GM15510 (cell line): ENCODE measurements around the gene LYPD1.

Experiments
- POLR2A ChIP-seq: IDR thresholded peaks from 3 replicates; pipeline ENCODE4 v1.6.1; 2011; ENCODE audit warnings: borderline replicate concordance; ENCODE audit not compliant: insufficient read length; ENCODE audit errors: extremely low read depth

The LYPD1 gene

GRCh38 chr2:132618734-132619133 lies 51.3 kb downstream of the LYPD1 start:
- TF ChIP-seq POLR2A = no peak

GRCh38 chr2:132617989-132618388 lies 52.0 kb downstream of the LYPD1 start:
- TF ChIP-seq POLR2A = no peak

GRCh38 chr2:132615329-132616085 lies 54.5 kb downstream of the LYPD1 start:
- no peak for TF ChIP-seq POLR2A

DNA sequence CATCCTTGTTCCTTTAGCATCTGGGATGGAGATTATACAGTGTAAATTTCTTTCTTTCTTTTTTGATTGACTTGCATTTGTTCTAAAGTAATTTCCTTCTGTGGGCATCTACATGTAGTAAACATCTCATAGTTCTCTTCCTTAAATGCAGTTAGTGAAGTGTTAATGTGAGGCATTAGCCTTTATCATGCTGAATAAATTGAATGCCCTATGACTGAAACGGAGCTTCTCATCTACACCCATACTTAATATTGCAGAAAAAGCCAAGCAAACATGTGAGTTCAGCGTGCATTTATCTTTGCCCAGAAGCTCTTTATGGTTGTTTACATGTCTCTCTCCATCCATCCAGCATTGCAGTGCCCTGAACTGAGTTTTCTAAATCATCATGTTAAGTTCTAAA lies 58.3 kb downstream of the LYPD1 start:
- TF ChIP-seq POLR2A = no peak

DNA sequence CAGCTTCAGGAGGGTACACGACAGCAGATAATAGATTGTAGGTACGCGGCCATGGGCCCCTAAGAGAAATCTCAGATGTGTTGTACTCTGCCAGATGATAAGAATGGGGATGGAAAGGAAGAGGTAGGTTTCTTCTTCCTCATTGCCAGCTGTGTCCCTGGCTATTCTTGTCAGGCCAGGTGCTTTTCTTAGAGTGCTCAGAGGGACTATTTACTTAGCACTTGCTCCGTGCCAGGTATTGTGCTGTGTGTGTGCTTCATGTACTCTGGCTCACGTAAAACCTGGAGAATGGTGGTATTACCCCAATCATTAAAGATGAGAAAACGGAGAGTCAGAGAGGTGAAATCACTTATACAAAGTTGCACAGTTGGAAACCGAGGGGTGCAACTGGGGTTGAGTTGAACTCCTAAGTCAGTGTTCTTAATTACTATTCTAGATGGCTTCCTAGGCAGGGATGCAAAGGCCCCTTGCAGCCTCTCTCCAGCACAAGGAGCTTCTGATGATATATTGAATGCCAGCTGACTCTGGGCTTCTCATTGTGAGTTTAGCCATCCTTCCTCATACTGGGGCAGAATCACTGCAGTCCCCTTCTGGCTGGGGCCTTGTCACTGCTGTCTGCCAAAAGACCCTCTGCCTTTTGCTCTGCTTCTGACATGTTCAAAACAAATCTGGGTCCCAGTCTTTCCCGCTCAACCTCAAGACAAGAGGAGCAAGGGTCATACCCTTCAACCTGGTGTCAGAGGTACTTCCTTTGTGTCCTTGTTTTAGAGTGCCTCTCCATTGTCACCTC lies 60.7 kb downstream of the LYPD1 start:
- no peak for TF ChIP-seq POLR2A

DNA sequence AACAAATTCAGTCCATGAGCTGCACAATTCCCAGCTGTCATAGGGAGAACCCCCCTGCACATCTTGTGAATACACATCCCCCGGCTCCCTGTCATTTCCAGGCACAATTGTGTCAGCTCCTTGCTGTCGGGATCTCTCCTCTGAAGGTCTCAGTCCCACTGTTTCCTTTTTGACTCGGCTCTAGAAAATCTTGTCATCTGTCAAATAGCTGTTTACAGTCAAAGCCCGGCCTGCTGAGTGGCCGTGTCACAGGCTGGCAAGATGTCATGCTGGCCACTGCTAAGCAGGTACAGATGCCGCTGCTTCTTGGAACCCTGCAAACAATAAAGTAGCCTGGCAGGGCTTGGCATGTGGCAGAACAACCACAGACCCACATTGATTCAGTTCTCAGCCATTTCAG lies 61.7 kb downstream of the LYPD1 start:
- TF ChIP-seq POLR2A = no peak

DNA sequence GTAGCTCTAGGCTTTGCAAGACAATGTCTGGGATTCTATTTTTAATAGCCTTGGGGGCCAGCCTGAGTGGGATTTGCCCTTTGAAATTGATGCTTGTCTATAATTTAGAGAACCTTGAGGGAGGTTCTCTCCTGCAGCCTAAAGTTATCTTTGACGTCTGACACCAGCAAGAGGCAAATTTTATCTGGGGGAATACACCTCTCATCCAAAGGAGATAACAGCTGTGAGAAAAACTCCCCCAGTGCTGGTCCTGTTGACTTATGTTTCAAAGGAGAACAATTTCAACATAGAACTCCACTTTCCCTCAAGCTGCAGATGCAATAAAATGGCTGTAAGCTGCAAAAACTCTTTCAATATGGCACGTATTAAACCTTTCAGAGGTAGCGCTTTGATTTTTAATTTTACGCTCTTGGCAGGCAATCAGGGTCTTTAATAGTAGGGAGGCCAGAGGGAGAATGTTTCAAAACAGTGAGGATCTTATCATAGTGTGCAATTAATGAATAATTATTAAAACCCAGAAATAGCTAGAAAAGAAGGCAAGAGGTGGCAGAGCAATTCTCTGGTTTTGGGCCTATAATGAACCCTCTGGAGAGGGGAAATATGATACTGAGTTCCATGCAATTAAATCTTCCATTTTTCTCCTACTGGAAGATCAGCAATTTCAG lies 62.4 kb downstream of the LYPD1 start:
- TF ChIP-seq POLR2A = no peak

GRCh38 chr2:132606649-132607048 lies 63.4 kb downstream of the LYPD1 start:
- TF ChIP-seq POLR2A = no peak

DNA sequence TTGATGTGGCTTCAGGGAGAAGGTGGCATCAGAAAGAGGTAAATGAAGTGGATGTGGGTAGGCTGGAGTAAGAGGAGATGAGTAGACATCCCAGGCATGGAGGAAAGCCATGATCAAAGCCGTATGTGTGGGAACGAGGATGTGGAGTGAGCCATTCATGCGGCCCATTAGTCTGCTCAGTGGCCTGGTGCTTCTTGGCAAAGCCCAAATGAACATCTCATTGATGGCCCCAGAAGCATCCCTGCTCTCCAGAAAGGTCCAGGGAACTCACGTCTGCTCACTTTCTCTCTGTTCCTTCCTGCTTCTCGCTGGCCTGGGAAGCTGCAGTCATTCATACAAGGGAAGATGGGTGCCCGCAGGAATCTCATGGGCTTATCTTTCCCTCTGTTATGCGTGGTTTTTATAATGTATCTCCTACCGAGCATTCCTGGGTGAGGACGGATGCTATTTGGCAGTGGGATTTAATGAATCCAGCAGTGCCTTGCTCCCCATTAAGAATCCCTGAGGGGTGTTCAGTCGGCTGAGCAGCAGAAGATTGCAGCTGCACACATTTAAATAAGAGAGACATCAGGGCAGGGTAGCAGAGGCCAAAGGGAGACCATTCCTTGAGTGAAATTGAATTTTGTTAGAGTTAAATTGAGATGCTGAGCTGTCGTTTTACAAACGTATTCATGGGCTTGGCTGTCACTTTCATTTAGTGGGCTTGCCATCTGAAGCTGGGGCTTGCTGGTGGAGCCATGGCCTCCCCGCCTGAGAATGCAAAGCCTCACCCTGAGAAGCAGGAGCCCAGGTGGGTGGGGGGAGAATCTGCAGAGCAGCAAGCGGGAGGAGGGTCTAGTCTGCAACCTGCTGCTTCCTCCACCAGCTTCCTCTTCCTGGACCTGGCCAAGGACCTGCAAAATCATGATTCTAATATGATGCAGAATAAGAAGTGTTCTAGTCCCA lies 64.5 kb downstream of the LYPD1 start:
- no peak for TF ChIP-seq POLR2A

GRCh38 chr2:132604561-132604960 lies 65.4 kb downstream of the LYPD1 start:
- TF ChIP-seq POLR2A = no peak

GRCh38 chr2:132599556-132599955 lies 70.4 kb downstream of the LYPD1 start:
- TF ChIP-seq POLR2A = no peak

DNA sequence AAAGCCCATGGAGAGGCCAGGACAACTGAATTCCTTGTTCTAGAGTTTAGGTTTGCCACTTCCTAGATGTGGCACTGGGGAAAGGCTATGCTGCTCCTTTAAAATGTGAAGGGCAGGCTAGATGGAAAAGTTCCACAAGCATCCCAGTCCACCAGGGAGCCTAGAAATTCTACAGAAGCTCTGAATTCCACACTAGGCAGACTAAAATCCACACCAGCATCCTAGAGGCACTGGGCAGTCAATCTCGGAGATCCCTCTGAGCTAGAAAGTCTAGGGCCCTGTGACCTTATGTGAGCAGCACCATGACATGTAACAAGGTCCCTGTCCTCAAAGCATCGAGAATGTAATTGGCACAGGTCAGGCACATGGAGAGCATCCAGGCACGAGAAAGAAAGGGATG lies 71.5 kb downstream of the LYPD1 start:
- no peak for TF ChIP-seq POLR2A

DNA sequence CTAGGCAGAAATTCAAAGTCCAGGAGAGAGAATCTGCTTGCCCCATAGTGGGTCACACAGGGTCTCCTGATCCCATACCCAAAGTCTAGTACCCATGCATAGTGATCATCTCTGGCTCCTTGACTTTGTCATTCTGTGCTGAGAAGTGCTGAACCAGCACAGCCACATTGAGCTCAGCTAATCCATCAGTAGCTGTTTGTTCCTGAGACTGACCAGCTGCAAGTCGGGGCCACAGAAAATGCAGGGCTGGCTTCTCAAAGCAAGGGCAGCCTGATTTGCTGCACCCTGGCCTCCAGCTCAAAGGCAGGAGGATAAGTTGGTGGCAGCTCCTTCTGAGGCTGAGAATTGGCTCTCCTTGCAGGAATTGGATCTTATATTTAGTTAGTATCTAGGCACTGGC lies 72.2 kb downstream of the LYPD1 start:
- TF ChIP-seq POLR2A = no peak

GRCh38 chr2:132597166-132597565 lies 72.8 kb downstream of the LYPD1 start:
- no peak for TF ChIP-seq POLR2A
